Measurements from ENCODE around the gene DEPDC7.

- TF ChIP-seq CTCF (IDR thresholded peaks at IDR 0.05; ENCODE audit: poor library complexity) (no peak), EZH2 (IDR thresholded peaks at IDR 0.05; ENCODE audit: borderline replicate concordance) (no peak), EZH2phosphoT487 (IDR thresholded peaks at IDR 0.05; ENCODE audit: low read depth, severe bottlenecking, unreplicated experiment) (no peak)
Measured at GRCh38 chr11:33040862-33041453, 25.3 kb downstream of the DEPDC7 start.
